Caco-2 (cell line): ENCODE results near the gene CAVIN1. TPM values are rescaled to one million over a fixed set of nuclear protein-coding genes. Genes with fewer than 3 reads are reported as not detected.
A peak's percentile ranks its signal among the peaks of the same experiment; 100 is the strongest.

Source experiments
- BruUV-seq: library from RNA; stranded (reverse); fragments of 400-500 nt; replicated peaks from 2 replicates; lab custom pipeline; 2021; lab: Mats Ljungman, UMichigan
- CTCF ChIA-PET: fragments of 300-600 bp; sonication (Branson Sonifier 250); formaldehyde crosslinking; loops from one replicate; lab custom pipeline; 2022; ENCODE audit warnings: antibody characterized with exemption; lab: Charles Lee
- POLR2A ChIA-PET: fragments of 300-600 bp; sonication (Branson Sonifier 250); formaldehyde crosslinking; loops from one replicate; lab custom pipeline; 2022; ENCODE audit warnings: antibody characterized with exemption; lab: Charles Lee
- DNase-seq, 2 experiments: peaks; one replicate each; pipeline versions ENCODE4 v3.0.0 to v3.0.0-alpha.2; 2020 to 2022
- H3K27me3 ChIP-seq: replicated peaks from 2 replicates; pipeline ENCODE4 v1.6.0; 2011; ENCODE audit warnings: low read length; ENCODE audit not compliant: control insufficient read depth, insufficient read depth
- H3K36me3 ChIP-seq: 2 replicates; pipeline ENCODE4 v1.5.1; 2011; ENCODE audit warnings: low read length; ENCODE audit not compliant: control insufficient read depth, insufficient read depth
- H3K4me1 ChIP-seq: fragments of 250-450 bp; sonication (Bioruptor Pico); 2 replicates; pipeline ENCODE4 v1.5.1; 2020; ENCODE audit warnings: mild to moderate bottlenecking
- H3K4me3 ChIP-seq: 2 replicates; pipeline ENCODE4 v1.5.1; 2011; ENCODE audit warnings: low read depth, mild to moderate bottlenecking, control low read depth, low read length
- H3K9me3 ChIP-seq: fragments of 250-450 bp; sonication (Bioruptor Pico); 2 replicates; pipeline ENCODE4 v1.5.1; 2020; ENCODE audit warnings: mild to moderate bottlenecking, moderate library complexity
- H3K27ac Mint-ChIP-seq: one replicate; pipeline ENCODE4 v1.8.0; 2022; ENCODE audit warnings: mixed read lengths; ENCODE audit not compliant: unreplicated experiment
- H3K27me3 Mint-ChIP-seq: one replicate; pipeline ENCODE4 v1.8.0; 2022; ENCODE audit warnings: mixed read lengths; ENCODE audit not compliant: insufficient read depth, unreplicated experiment
- H3K36me3 Mint-ChIP-seq: one replicate; pipeline ENCODE4 v1.8.0; 2022; ENCODE audit warnings: mild to moderate bottlenecking, mixed read lengths; ENCODE audit not compliant: insufficient read depth, unreplicated experiment
- H3K4me1 Mint-ChIP-seq: one replicate; pipeline ENCODE4 v1.8.0; 2022; ENCODE audit warnings: low read depth, mixed read lengths; ENCODE audit not compliant: unreplicated experiment
- H3K4me3 Mint-ChIP-seq: one replicate; pipeline ENCODE4 v1.8.0; 2022; ENCODE audit warnings: mild to moderate bottlenecking, moderate library complexity, mixed read lengths; ENCODE audit not compliant: unreplicated experiment
- H3K9me3 Mint-ChIP-seq: one replicate; pipeline ENCODE4 v1.8.0; 2022; ENCODE audit warnings: mixed read lengths; ENCODE audit not compliant: unreplicated experiment
- intact Hi-C: fragments of 100-400 bp; cut with micrococcal nuclease; formaldehyde crosslinking; loops from one replicate; pipeline ENCODE4 v1.10.0; 2022; ENCODE audit not compliant: unreplicated experiment
- total RNA-seq: library from RNA; stranded (reverse); gene quantifications from 2 replicates; pipeline ENCODE4 v1.2.3, GENCODE V29; 2022
- TF ChIP-seq, protein P1 (sequence below), 2 experiments: fragments of 200-600 bp in 1 of 2; IDR thresholded peaks; 1 replicate in 1 of 2; 2 replicates in 1 of 2; pipeline versions ENCODE4 v1.5.1 to v1.8.0; 2011 to 2022; ENCODE audit warnings: antibody characterized with exemption in 1 of 2, control low read depth in 1 of 2, inconsistent platforms in 1 of 2, low read depth in 1 of 2, low read length in 1 of 2, mild to moderate bottlenecking in 1 of 2, moderate library complexity in 1 of 2; ENCODE audit not compliant: insufficient read depth in 1 of 2, severe bottlenecking in 1 of 2, unreplicated experiment in 1 of 2

The CAVIN1 gene
- total RNA-seq, 1 experiment from 2014 or later: 173 TPM

DNA sequence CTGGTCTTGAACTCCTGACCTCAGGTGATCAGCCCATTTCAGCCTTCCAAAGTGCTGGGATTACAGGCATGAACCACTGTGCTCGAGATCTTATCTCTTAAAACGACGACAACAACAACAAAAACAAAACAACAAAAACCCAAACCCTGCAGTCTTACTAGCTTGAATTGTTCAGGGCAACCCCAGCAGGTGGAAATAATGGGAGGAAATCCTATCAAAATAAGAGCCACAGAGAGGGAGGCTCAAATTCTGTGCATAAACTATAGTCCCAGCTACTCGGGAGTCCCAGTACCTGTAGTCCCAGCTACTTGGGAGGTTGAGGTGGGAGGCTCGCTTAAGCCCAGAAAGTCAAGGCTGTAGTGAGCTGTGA lies 19.1 kb upstream of the CAVIN1 start:
- Mint-ChIP-seq H3K4me1 (peaks cover 12% of the 10 kb centered on the region), H3K27ac (no peak overlapping the region), H3K36me3 (no peaks in the 10 kb centered on the region), H3K4me3 (no peak overlapping the region), H3K27me3 (no peaks in the 10 kb centered on the region), H3K9me3 (no peaks in the 10 kb centered on the region)
- TF ChIP-seq, protein P1, sequence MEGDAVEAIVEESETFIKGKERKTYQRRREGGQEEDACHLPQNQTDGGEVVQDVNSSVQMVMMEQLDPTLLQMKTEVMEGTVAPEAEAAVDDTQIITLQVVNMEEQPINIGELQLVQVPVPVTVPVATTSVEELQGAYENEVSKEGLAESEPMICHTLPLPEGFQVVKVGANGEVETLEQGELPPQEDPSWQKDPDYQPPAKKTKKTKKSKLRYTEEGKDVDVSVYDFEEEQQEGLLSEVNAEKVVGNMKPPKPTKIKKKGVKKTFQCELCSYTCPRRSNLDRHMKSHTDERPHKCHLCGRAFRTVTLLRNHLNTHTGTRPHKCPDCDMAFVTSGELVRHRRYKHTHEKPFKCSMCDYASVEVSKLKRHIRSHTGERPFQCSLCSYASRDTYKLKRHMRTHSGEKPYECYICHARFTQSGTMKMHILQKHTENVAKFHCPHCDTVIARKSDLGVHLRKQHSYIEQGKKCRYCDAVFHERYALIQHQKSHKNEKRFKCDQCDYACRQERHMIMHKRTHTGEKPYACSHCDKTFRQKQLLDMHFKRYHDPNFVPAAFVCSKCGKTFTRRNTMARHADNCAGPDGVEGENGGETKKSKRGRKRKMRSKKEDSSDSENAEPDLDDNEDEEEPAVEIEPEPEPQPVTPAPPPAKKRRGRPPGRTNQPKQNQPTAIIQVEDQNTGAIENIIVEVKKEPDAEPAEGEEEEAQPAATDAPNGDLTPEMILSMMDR (IDR thresholded peaks at IDR 0.05; ENCODE audit: insufficient read depth in 1 of 2, low read depth in 1 of 2, low read length in 1 of 2, severe bottlenecking in 1 of 2, unreplicated experiment in 1 of 2): no peak
- H3K36me3 ChIP-seq: no peaks in the 10 kb centered on the region
- BruUV-seq: no TSS peak
- DNase-seq: no peak
- ChIA-PET CTCF (interaction anchor here (0.5 to 2.1 kb wide), 5 partner anchors 11 to 136 kb away, joined by 3 to 6 read pairs (median 4); partner anchors contain the start of gene PSMC3IP), POLR2A (no interaction called here)
- intact Hi-C loops: no loop called here
- peaks cover 5% of the 10 kb centered on the region; the same call in 1 of the 2 replicates for H3K4me1 ChIP-seq
- no peak overlapping the region for H3K4me3 ChIP-seq
- no peaks in the 10 kb centered on the region for H3K9me3 ChIP-seq
- no peaks in the 10 kb centered on the region for H3K27me3 ChIP-seq

DNA sequence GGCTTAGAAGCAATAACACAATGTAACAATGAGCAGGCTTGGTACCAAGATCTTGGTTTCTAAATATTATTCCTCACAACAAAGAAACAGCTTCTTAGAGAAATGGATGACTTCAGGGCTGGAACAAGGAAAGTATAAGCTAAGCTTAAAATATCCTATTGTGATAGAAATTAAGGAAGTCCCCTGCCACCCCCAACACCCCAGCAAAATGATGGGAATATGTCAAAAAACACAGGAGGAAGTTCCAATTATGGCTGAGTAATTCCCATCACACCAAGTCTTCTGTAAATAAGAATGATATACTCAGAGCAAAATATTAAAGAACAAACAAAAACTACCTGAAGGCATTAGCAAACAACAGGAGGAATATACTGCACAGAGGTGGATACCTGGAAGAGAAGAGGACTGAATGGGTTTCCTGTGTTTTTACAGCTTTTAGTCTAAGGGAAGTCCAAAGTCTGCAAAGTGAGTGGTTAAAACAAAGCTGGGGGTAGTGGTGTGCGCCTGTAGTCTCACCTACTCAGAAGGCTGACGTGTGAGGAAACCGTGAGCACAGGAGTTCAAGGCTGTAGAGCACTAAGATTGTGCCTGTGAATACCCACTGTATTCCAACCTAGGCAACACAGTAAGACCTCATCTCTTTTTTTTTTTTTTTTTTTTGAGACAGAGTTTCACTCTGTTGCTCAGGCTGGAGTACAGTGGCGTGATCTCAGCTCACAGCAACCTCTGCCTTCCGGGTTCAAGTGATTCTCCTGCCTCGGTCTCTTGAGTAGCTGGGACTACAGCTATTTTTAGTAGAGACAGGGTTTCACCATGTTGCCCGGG lies 18.5 kb upstream of the CAVIN1 start:
- H3K4me3 Mint-ChIP-seq: no peak overlapping the region
- no peaks in the 10 kb centered on the region for H3K36me3 Mint-ChIP-seq
- no peak overlapping the region for H3K27ac Mint-ChIP-seq
- peak in 1 of 2 experiments; percentile 43 for DNase-seq
- H3K4me1 Mint-ChIP-seq: peaks cover 12% of the 10 kb centered on the region
- intact Hi-C loops: no loop called here
- H3K27me3 Mint-ChIP-seq: no peaks in the 10 kb centered on the region
- CTCF ChIA-PET: interaction anchor here (0.5 to 2.1 kb wide), 7 partner anchors 10 to 136 kb away, joined by 3 to 6 read pairs (median 4); partner anchors contain the start of gene PSMC3IP
- POLR2A ChIA-PET: interaction anchor here (1.0 kb wide), 1 partner anchor 10 kb away, joined by 3 read pairs; no protein-coding TSS in a partner anchor
- BruUV-seq: no TSS peak
- TF ChIP-seq, protein P1 (IDR thresholded peaks at IDR 0.05; ENCODE audit: insufficient read depth in 1 of 2, low read depth in 1 of 2, low read length in 1 of 2, severe bottlenecking in 1 of 2, unreplicated experiment in 1 of 2): no peak
- Histone ChIP-seq H3K4me3 (no peak overlapping the region), H3K9me3 (no peaks in the 10 kb centered on the region), H3K36me3 (no peaks in the 10 kb centered on the region), H3K27me3 (no peaks in the 10 kb centered on the region), H3K4me1 (peaks cover 5% of the 10 kb centered on the region; the same call in 1 of the 2 replicates)
- no peaks in the 10 kb centered on the region for H3K9me3 Mint-ChIP-seq

DNA sequence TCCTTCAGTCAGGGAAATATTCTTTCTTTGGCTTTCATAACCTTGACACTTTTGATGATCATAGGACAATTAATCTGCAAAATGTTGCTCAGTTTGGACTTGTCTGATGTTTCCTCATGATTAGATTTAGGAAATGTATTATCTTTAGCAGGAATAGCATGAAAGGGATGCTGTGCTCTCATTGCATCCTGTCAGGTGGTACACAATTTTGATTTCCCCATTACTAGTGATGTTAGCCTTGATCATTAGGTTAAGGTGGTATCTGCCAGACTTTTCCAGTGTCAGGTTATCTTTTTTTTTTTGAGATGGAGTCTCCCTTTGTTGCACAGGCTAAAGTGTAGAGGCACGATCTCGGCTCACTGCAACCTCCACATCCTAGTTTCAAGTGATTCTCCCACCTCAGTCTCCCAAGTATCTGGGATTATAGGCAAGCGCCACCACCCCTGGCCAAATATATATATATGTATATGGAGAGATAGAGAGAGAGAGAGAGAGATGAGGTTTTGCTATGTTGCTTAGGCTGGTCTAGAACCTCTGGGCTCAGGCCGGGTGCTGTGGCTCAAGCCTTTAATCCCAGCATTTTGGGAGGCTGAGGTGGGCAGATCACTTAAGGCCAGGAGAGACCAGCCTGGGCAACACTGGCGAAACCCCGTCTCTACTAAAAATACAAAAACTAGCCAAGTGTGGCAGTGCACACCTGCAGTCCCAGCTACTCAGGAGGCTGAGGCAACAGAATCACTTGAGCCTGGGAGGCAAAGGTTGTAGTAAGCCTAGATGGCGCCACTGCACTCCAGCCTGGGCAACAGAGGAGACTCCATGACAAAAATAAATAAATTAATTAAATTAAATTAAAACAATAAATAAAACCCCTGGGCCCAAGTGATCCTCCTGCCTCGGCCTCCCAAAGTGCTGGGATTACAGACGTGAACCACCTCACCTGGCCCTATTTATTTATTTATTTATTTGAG lies 15.8 kb upstream of the CAVIN1 start:
- Mint-ChIP-seq H3K27ac (no peak overlapping the region), H3K9me3 (no peaks in the 10 kb centered on the region), H3K4me1 (peaks cover 12% of the 10 kb centered on the region), H3K4me3 (no peak overlapping the region), H3K36me3 (no peaks in the 10 kb centered on the region), H3K27me3 (no peaks in the 10 kb centered on the region)
- no peaks in the 10 kb centered on the region for H3K27me3 ChIP-seq
- H3K4me1 ChIP-seq: peaks cover 5% of the 10 kb centered on the region; the same call in 1 of the 2 replicates
- TF ChIP-seq, protein P1 (IDR thresholded peaks at IDR 0.05; ENCODE audit: insufficient read depth in 1 of 2, low read depth in 1 of 2, low read length in 1 of 2, severe bottlenecking in 1 of 2, unreplicated experiment in 1 of 2): peak; percentile 29 to 36
- intact Hi-C loops: no loop called here
- no peaks in the 10 kb centered on the region for H3K9me3 ChIP-seq
- ChIA-PET CTCF (interaction anchor here (0.6 to 0.9 kb wide), 5 partner anchors 11 to 81 kb away, joined by 3 to 4 read pairs (median 3); no protein-coding TSS in a partner anchor), POLR2A (no interaction called here)
- H3K4me3 ChIP-seq: no peak overlapping the region
- DNase-seq: peak; percentile 49 to 64
- H3K36me3 ChIP-seq: no peaks in the 10 kb centered on the region
- BruUV-seq: no TSS peak
